ENCODE data around the gene RPL37A.

The RPL37A gene

GRCh38 chr2:216485745-216486144 is 12.9 kb upstream of the RPL37A start:
- H4K20me1 ChIP-seq (ENCODE audit: low read depth, low read length): no peaks in the 10 kb centered on the region
- H3K9ac ChIP-seq (ENCODE audit: low read length): no peak overlapping the region
- no peak overlapping the region for H3K4me3 ChIP-seq (ENCODE audit: insufficient read depth, low read length, poor library complexity, severe bottlenecking)
- TF ChIP-seq CTCF (IDR thresholded peaks at IDR 0.05; ENCODE audit: insufficient read depth, low read length, poor library complexity, severe bottlenecking): no peak
- no peak for TF ChIP-seq EZH2phosphoT487 (conservative IDR thresholded peaks at IDR 0.05; ENCODE audit: low read length)
- H3K27ac ChIP-seq (ENCODE audit: low read depth, low read length): no peak overlapping the region
- no peaks in the 10 kb centered on the region for H3F3A ChIP-seq (ENCODE audit: insufficient read depth)
- H3K9me3 ChIP-seq (ENCODE audit: insufficient read depth, low read length): no peaks in the 10 kb centered on the region
- H2AFZ ChIP-seq (ENCODE audit: low read depth, low read length, severe bottlenecking): no peak overlapping the region
- H3K27me3 ChIP-seq (ENCODE audit: low read length): no peaks in the 10 kb centered on the region
- no peaks in the 10 kb centered on the region for H3K36me3 ChIP-seq (ENCODE audit: low read length)
- no peak overlapping the region for H3K4me2 ChIP-seq (ENCODE audit: low read depth, low read length, poor library complexity, severe bottlenecking)
- no peaks in the 10 kb centered on the region for H3K79me2 ChIP-seq (ENCODE audit: insufficient read depth, low read length)
- H3K9me2 ChIP-seq (replicated peaks; ENCODE audit: insufficient read depth, low read length): no peaks in the 10 kb centered on the region

- Histone ChIP-seq H3K9me3 (ENCODE audit: insufficient read depth, low read length) (no peaks in the 10 kb centered on the region), H3K9me2 (replicated peaks; ENCODE audit: insufficient read depth, low read length) (no peaks in the 10 kb centered on the region), H3K27ac (ENCODE audit: low read depth, low read length) (no peak overlapping the region), H3K4me2 (ENCODE audit: low read depth, low read length, poor library complexity, severe bottlenecking) (no peak overlapping the region), H3K4me3 (ENCODE audit: insufficient read depth, low read length, poor library complexity, severe bottlenecking) (no peak overlapping the region), H3K27me3 (ENCODE audit: low read length) (no peaks in the 10 kb centered on the region), H2AFZ (ENCODE audit: low read depth, low read length, severe bottlenecking) (no peak overlapping the region), H3K9ac (ENCODE audit: low read length) (no peak overlapping the region), H3K79me2 (ENCODE audit: insufficient read depth, low read length) (no peaks in the 10 kb centered on the region), H4K20me1 (ENCODE audit: low read depth, low read length) (no peaks in the 10 kb centered on the region), H3F3A (ENCODE audit: insufficient read depth) (no peaks in the 10 kb centered on the region), H3K36me3 (ENCODE audit: low read length) (no peaks in the 10 kb centered on the region)
- no peak for TF ChIP-seq EZH2phosphoT487 (conservative IDR thresholded peaks at IDR 0.05; ENCODE audit: low read length)
- TF ChIP-seq CTCF (IDR thresholded peaks at IDR 0.05; ENCODE audit: insufficient read depth, low read length, poor library complexity, severe bottlenecking): no peak
Measured at GRCh38 chr2:216486271-216486670, 12.4 kb upstream of the RPL37A start.

GRCh38 chr2:216486708-216487107 is 11.9 kb upstream of the RPL37A start:
- no peak overlapping the region for H3K4me2 ChIP-seq (ENCODE audit: low read depth, low read length, poor library complexity, severe bottlenecking)
- TF ChIP-seq CTCF (IDR thresholded peaks at IDR 0.05; ENCODE audit: insufficient read depth, low read length, poor library complexity, severe bottlenecking) (no peak), EZH2phosphoT487 (conservative IDR thresholded peaks at IDR 0.05; ENCODE audit: low read length) (no peak)
- no peaks in the 10 kb centered on the region for H3K79me2 ChIP-seq (ENCODE audit: insufficient read depth, low read length)
- no peaks in the 10 kb centered on the region for H3K9me3 ChIP-seq (ENCODE audit: insufficient read depth, low read length)
- H3K9me2 ChIP-seq (replicated peaks; ENCODE audit: insufficient read depth, low read length): no peaks in the 10 kb centered on the region
- no peaks in the 10 kb centered on the region for H4K20me1 ChIP-seq (ENCODE audit: low read depth, low read length)
- H2AFZ ChIP-seq (ENCODE audit: low read depth, low read length, severe bottlenecking): no peak overlapping the region
- H3K27ac ChIP-seq (ENCODE audit: low read depth, low read length): no peak overlapping the region
- no peaks in the 10 kb centered on the region for H3K36me3 ChIP-seq (ENCODE audit: low read length)
- H3F3A ChIP-seq (ENCODE audit: insufficient read depth): no peaks in the 10 kb centered on the region
- no peak overlapping the region for H3K4me3 ChIP-seq (ENCODE audit: insufficient read depth, low read length, poor library complexity, severe bottlenecking)
- H3K9ac ChIP-seq (ENCODE audit: low read length): no peak overlapping the region
- no peaks in the 10 kb centered on the region for H3K27me3 ChIP-seq (ENCODE audit: low read length)
